GM23338 (cell line): ENCODE measurements around the gene BIRC6. TPM values are rescaled to one million over a fixed set of nuclear protein-coding genes. Genes with fewer than 3 reads are reported as not detected.

Experiments used
- ATAC-seq: fragments of 200-7000 bp; cut with Tn5 transposase; 3 replicates; pipeline ENCODE4 v1.9.1; 2020
- DNase-seq: peaks from one replicate; pipeline ENCODE4 v3.0.0-alpha.2; 2015; ENCODE audit warnings: low spot score
- H2AFZ ChIP-seq: fragments of 200-600 bp; sonication (generic); 2 replicates; pipeline ENCODE4 v1.8.0; 2016; ENCODE audit warnings: antibody characterized with exemption, mild to moderate bottlenecking, moderate library complexity
- H3F3A ChIP-seq: fragments of 200-600 bp; sonication (generic); replicated peaks from 2 replicates; pipeline ENCODE4 v1.8.0; 2017; ENCODE audit warnings: antibody characterized with exemption, mixed run types, low read depth
- H3K27ac ChIP-seq: fragments of 200-600 bp; sonication (generic); 2 replicates; pipeline ENCODE4 v1.6.1; 2016; ENCODE audit warnings: low read depth
- H3K27me3 ChIP-seq: fragments of 200-600 bp; sonication (generic); 2 replicates; pipeline ENCODE4 v1.8.0; 2016; ENCODE audit warnings: mild to moderate bottlenecking, mixed run types, moderate library complexity; ENCODE audit not compliant: insufficient read depth
- H3K36me3 ChIP-seq: fragments of 200-600 bp; sonication (generic); 2 replicates; pipeline ENCODE4 v1.8.0; 2016; ENCODE audit warnings: mild to moderate bottlenecking; ENCODE audit not compliant: insufficient read depth
- H3K4me1 ChIP-seq: fragments of 200-600 bp; sonication (generic); 2 replicates; pipeline ENCODE4 v1.8.0; 2016; ENCODE audit warnings: mild to moderate bottlenecking, moderate library complexity; ENCODE audit not compliant: insufficient read depth
- H3K4me2 ChIP-seq: fragments of 200-600 bp; sonication (generic); 2 replicates; pipeline ENCODE4 v1.7.1; 2017; ENCODE audit warnings: mixed run types
- H3K4me3 ChIP-seq: fragments of 200-600 bp; sonication (generic); 2 replicates; pipeline ENCODE4 v1.6.1; 2016; ENCODE audit warnings: mixed run types
- H3K79me2 ChIP-seq: fragments of 200-600 bp; sonication (generic); replicated peaks from 2 replicates; pipeline ENCODE4 v1.8.0; 2017; ENCODE audit warnings: mild to moderate bottlenecking; ENCODE audit not compliant: insufficient read depth
- H3K9me2 ChIP-seq: fragments of 200-600 bp; sonication (generic); 2 replicates; pipeline ENCODE4 v1.8.0; 2017; ENCODE audit not compliant: insufficient read depth
- H4K20me1 ChIP-seq: fragments of 200-600 bp; sonication (generic); replicated peaks from 2 replicates; pipeline ENCODE4 v1.8.0; 2017; ENCODE audit warnings: mild to moderate bottlenecking; ENCODE audit not compliant: insufficient read depth
- H3K27ac Mint-ChIP-seq: 2 replicates; pipeline ENCODE4 v1.8.0; 2020; ENCODE audit warnings: inconsistent platforms, mild to moderate bottlenecking, moderate library complexity, mixed read lengths
- H3K27me3 Mint-ChIP-seq: 3 replicates; pipeline ENCODE4 v1.8.0; 2022; ENCODE audit warnings: low read depth, mild to moderate bottlenecking, moderate library complexity, mixed read lengths, inconsistent platforms; ENCODE audit not compliant: insufficient read depth, poor library complexity
- H3K36me3 Mint-ChIP-seq: 3 replicates; pipeline ENCODE4 v1.8.0; 2021; ENCODE audit warnings: low read depth, mild to moderate bottlenecking, inconsistent platforms, moderate library complexity, mixed read lengths
- H3K4me1 Mint-ChIP-seq: 3 replicates; pipeline ENCODE4 v1.8.0; 2020; ENCODE audit warnings: mild to moderate bottlenecking, inconsistent platforms, mixed read lengths
- H3K4me3 Mint-ChIP-seq: 3 replicates; pipeline ENCODE4 v1.8.0; 2021; ENCODE audit warnings: moderate library complexity, mild to moderate bottlenecking, inconsistent platforms, mixed read lengths
- H3K9me3 Mint-ChIP-seq: 3 replicates; pipeline ENCODE4 v1.8.0; 2020; ENCODE audit warnings: moderate library complexity, mild to moderate bottlenecking, inconsistent platforms, mixed read lengths
- CREB1 ChIP-seq: fragments of 250-450 bp; sonication (Bioruptor Pico); IDR thresholded peaks from 2 replicates; pipeline ENCODE4 v1.5.0; 2020; ENCODE audit warnings: low read depth, mild to moderate bottlenecking, moderate library complexity
- EZH2 ChIP-seq: fragments of 200-600 bp; sonication (generic); IDR thresholded peaks from one replicate; pipeline ENCODE4 v1.8.0; 2017; ENCODE audit warnings: antibody characterized with exemption, mild to moderate bottlenecking, low read depth; ENCODE audit not compliant: unreplicated experiment
- EZH2phosphoT487 ChIP-seq: fragments of 200-600 bp; sonication (generic); IDR thresholded peaks from one replicate; pipeline ENCODE4 v1.8.1; 2018; ENCODE audit warnings: antibody characterized with exemption; ENCODE audit not compliant: unreplicated experiment
- JUNB ChIP-seq: IDR thresholded peaks from one replicate; pipeline ENCODE4 v1.6.1; 2016; ENCODE audit warnings: antibody characterized with exemption; ENCODE audit not compliant: unreplicated experiment
- NANOG ChIP-seq: IDR thresholded peaks from 2 replicates; pipeline ENCODE4 v1.6.1; 2016; ENCODE audit warnings: antibody characterized with exemption, borderline replicate concordance
- POLR2AphosphoS5 ChIP-seq: IDR thresholded peaks from 2 replicates; pipeline ENCODE4 v1.6.1; 2016; ENCODE audit warnings: antibody characterized with exemption, low read depth
- STAT1 ChIP-seq: IDR thresholded peaks from one replicate; pipeline ENCODE4 v1.6.1; 2016; ENCODE audit warnings: antibody characterized with exemption; ENCODE audit not compliant: unreplicated experiment
- ZNF114 ChIP-seq: fragments of 250-450 bp; sonication (Bioruptor Pico); IDR thresholded peaks from 2 replicates; pipeline ENCODE4 v1.5.0; 2020; ENCODE audit warnings: mild to moderate bottlenecking, moderate library complexity
- ZNF331 ChIP-seq: fragments of 250-450 bp; sonication (Bioruptor Pico); IDR thresholded peaks from 2 replicates; pipeline ENCODE4 v1.5.0; 2020; ENCODE audit warnings: low read depth, mild to moderate bottlenecking, moderate library complexity
- polyA plus RNA-seq: library from polyadenylated mRNA; unstranded; fragments of >200 nt; fragmentation: Nextera tagmentation; extraction: Ambion mirVana; gene quantifications from 2 replicates; pipeline ENCODE4 v1.2.1, GENCODE V29; 2016
- total RNA-seq: library from RNA; depleted of rRNA; stranded (reverse); fragments of >200 nt; shearing (Covaris generic); gene quantifications from 2 replicates; pipeline ENCODE4 v1.2.3, GENCODE V29; 2014
- TF ChIP-seq, protein P1 (sequence below): IDR thresholded peaks from one replicate; pipeline ENCODE4 v1.6.1; 2018; ENCODE audit warnings: antibody characterized with exemption; ENCODE audit not compliant: unreplicated experiment
- TF ChIP-seq, protein P2 (sequence below): fragments of 250-450 bp; sonication (Bioruptor Pico); IDR thresholded peaks from 2 replicates; pipeline ENCODE4 v1.5.0; 2020; ENCODE audit warnings: mild to moderate bottlenecking, moderate library complexity
- TF ChIP-seq, protein P3 (sequence below): IDR thresholded peaks from 2 replicates; pipeline ENCODE4 v1.6.1; 2016; ENCODE audit warnings: antibody characterized with exemption

BIRC6 gene
- total and polyA plus RNA-seq, 2 experiments from 2014 or later, result 85.8 to 131 TPM

DNA sequence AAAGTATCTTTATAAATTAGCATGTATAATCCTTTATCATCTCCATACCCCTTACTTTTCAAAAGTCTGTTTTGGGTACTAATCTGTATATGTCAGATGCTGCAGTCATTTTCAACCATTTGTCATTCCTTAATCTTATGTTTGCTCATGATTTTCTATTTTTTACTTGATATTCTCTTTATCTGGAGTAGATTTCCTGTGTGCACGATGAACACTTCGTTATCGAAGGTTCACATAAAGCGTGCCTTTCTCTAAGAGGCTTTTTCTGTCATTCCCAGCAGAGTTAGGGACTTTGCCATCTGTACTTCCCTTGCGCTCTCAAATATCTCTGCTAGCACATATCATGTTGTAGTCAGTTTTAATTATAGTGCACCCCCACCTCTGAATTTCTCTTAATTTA, 123.2 kb downstream of the BIRC6 start:
- Histone ChIP-seq H3K4me2 (no peak overlapping the region), H2AFZ (no peak overlapping the region), H3K9me2 (no peaks in the 10 kb centered on the region), H3K4me1 (no peaks in the 10 kb centered on the region), H3K36me3 (peaks cover 30% of the 10 kb centered on the region), H3F3A (no peaks in the 10 kb centered on the region), H3K79me2 (no peaks in the 10 kb centered on the region), H4K20me1 (no peaks in the 10 kb centered on the region), H3K4me3 (no peak overlapping the region), H3K27me3 (no peaks in the 10 kb centered on the region), H3K27ac (no peak overlapping the region)
- Mint-ChIP-seq H3K4me1 (no peaks in the 10 kb centered on the region), H3K27me3 (no peaks in the 10 kb centered on the region), H3K4me3 (no peak overlapping the region), H3K27ac (no peak overlapping the region), H3K9me3 (no peaks in the 10 kb centered on the region), H3K36me3 (peaks cover 46% of the 10 kb centered on the region; the same call in 2 of the 3 replicates)
- TF ChIP-seq, protein P1, sequence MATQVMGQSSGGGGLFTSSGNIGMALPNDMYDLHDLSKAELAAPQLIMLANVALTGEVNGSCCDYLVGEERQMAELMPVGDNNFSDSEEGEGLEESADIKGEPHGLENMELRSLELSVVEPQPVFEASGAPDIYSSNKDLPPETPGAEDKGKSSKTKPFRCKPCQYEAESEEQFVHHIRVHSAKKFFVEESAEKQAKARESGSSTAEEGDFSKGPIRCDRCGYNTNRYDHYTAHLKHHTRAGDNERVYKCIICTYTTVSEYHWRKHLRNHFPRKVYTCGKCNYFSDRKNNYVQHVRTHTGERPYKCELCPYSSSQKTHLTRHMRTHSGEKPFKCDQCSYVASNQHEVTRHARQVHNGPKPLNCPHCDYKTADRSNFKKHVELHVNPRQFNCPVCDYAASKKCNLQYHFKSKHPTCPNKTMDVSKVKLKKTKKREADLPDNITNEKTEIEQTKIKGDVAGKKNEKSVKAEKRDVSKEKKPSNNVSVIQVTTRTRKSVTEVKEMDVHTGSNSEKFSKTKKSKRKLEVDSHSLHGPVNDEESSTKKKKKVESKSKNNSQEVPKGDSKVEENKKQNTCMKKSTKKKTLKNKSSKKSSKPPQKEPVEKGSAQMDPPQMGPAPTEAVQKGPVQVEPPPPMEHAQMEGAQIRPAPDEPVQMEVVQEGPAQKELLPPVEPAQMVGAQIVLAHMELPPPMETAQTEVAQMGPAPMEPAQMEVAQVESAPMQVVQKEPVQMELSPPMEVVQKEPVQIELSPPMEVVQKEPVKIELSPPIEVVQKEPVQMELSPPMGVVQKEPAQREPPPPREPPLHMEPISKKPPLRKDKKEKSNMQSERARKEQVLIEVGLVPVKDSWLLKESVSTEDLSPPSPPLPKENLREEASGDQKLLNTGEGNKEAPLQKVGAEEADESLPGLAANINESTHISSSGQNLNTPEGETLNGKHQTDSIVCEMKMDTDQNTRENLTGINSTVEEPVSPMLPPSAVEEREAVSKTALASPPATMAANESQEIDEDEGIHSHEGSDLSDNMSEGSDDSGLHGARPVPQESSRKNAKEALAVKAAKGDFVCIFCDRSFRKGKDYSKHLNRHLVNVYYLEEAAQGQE, result no peak
- no peak for TF ChIP-seq ZNF114 (CRISPR knock-in tag)
- TF ChIP-seq CREB1 (CRISPR knock-in tag), result no peak
- TF ChIP-seq POLR2AphosphoS5, result no peak
- TF ChIP-seq ZNF331 (CRISPR knock-in tag), result no peak
- no peak for TF ChIP-seq EZH2
- TF ChIP-seq, protein P2, sequence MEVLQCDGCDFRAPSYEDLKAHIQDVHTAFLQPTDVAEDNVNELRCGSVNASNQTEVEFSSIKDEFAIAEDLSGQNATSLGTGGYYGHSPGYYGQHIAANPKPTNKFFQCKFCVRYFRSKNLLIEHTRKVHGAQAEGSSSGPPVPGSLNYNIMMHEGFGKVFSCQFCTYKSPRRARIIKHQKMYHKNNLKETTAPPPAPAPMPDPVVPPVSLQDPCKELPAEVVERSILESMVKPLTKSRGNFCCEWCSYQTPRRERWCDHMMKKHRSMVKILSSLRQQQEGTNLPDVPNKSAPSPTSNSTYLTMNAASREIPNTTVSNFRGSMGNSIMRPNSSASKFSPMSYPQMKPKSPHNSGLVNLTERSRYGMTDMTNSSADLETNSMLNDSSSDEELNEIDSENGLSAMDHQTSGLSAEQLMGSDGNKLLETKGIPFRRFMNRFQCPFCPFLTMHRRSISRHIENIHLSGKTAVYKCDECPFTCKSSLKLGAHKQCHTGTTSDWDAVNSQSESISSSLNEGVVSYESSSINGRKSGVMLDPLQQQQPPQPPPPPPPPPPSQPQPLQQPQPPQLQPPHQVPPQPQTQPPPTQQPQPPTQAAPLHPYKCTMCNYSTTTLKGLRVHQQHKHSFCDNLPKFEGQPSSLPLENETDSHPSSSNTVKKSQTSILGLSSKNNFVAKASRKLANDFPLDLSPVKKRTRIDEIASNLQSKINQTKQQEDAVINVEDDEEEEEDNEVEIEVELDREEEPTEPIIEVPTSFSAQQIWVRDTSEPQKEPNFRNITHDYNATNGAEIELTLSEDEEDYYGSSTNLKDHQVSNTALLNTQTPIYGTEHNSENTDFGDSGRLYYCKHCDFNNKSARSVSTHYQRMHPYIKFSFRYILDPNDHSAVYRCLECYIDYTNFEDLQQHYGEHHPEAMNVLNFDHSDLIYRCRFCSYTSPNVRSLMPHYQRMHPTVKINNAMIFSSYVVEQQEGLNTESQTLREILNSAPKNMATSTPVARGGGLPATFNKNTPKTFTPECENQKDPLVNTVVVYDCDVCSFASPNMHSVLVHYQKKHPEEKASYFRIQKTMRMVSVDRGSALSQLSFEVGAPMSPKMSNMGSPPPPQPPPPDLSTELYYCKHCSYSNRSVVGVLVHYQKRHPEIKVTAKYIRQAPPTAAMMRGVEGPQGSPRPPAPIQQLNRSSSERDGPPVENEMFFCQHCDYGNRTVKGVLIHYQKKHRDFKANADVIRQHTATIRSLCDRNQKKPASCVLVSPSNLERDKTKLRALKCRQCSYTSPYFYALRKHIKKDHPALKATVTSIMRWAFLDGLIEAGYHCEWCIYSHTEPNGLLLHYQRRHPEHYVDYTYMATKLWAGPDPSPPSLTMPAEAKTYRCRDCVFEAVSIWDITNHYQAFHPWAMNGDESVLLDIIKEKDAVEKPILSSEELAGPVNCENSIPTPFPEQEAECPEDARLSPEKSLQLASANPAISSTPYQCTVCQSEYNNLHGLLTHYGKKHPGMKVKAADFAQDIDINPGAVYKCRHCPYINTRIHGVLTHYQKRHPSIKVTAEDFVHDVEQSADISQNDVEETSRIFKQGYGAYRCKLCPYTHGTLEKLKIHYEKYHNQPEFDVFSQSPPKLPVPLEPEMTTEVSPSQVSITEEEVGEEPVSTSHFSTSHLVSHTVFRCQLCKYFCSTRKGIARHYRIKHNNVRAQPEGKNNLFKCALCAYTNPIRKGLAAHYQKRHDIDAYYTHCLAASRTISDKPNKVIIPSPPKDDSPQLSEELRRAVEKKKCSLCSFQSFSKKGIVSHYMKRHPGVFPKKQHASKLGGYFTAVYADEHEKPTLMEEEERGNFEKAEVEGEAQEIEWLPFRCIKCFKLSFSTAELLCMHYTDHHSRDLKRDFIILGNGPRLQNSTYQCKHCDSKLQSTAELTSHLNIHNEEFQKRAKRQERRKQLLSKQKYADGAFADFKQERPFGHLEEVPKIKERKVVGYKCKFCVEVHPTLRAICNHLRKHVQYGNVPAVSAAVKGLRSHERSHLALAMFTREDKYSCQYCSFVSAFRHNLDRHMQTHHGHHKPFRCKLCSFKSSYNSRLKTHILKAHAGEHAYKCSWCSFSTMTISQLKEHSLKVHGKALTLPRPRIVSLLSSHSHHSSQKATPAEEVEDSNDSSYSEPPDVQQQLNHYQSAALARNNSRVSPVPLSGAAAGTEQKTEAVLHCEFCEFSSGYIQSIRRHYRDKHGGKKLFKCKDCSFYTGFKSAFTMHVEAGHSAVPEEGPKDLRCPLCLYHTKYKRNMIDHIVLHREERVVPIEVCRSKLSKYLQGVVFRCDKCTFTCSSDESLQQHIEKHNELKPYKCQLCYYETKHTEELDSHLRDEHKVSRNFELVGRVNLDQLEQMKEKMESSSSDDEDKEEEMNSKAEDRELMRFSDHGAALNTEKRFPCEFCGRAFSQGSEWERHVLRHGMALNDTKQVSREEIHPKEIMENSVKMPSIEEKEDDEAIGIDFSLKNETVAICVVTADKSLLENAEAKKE (CRISPR knock-in tag), result no peak
- no peak for TF ChIP-seq JUNB
- no peak for TF ChIP-seq NANOG
- no peak for TF ChIP-seq EZH2phosphoT487
- no peak for TF ChIP-seq STAT1
- TF ChIP-seq, protein P3, sequence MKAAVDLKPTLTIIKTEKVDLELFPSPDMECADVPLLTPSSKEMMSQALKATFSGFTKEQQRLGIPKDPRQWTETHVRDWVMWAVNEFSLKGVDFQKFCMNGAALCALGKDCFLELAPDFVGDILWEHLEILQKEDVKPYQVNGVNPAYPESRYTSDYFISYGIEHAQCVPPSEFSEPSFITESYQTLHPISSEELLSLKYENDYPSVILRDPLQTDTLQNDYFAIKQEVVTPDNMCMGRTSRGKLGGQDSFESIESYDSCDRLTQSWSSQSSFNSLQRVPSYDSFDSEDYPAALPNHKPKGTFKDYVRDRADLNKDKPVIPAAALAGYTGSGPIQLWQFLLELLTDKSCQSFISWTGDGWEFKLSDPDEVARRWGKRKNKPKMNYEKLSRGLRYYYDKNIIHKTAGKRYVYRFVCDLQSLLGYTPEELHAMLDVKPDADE, result no peak
- DNase-seq, result no peak
- ATAC-seq, result no peak
